ENCODE results near the gene ABHD12B. TPM values are rescaled to one million over a fixed set of nuclear protein-coding genes. Genes with fewer than 3 reads are reported as not detected.

Gene ABHD12B, protein sequence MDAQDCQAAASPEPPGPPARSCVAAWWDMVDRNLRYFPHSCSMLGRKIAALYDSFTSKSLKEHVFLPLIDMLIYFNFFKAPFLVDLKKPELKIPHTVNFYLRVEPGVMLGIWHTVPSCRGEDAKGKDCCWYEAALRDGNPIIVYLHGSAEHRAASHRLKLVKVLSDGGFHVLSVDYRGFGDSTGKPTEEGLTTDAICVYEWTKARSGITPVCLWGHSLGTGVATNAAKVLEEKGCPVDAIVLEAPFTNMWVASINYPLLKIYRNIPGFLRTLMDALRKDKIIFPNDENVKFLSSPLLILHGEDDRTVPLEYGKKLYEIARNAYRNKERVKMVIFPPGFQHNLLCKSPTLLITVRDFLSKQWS
- not detected for total RNA-seq
- polyA plus RNA-seq: under 1 TPM in 1 of 2 donors, not detected in 1; 0.13 TPM
- long read RNA-seq, donor 1, partial matches to known transcripts: 0 of 3 reads
- long read RNA-seq, donor 1, other reads (novel, unspliced or antisense): 3 of 3 reads
- long read RNA-seq, donor 2, partial matches to known transcripts: 0 of 5 reads
- long read RNA-seq, donor 2, other reads (novel, unspliced or antisense): 5 of 5 reads

- ATAC-seq (ENCODE audit: low FRiP score) (no peak), DNase-seq (no peak)
- peak within 1 kb of the TSS in 1 of 2 donors; percentile 32 for H3K4me3 ChIP-seq (ENCODE audit: low read length in 2 of 2)
- no peaks in the 10 kb centered on the region for H3K36me3 ChIP-seq (ENCODE audit: control insufficient read depth in 1 of 2, insufficient read depth in 2 of 2, low read length in 1 of 2)
- WGBS, 2 donors: 11 to 13% methylated on average over 47 to 63 of the region's 63 CpGs
- H3K4me1 ChIP-seq (ENCODE audit: control insufficient read depth in 1 of 2, insufficient read depth in 2 of 2, low read length in 2 of 2): no peaks in the 10 kb centered on the region
- no peaks in the 10 kb centered on the region for H3K27me3 ChIP-seq (ENCODE audit: control insufficient read depth in 1 of 2, insufficient read depth in 2 of 2, low read length in 1 of 2)
- H3K9me3 ChIP-seq (ENCODE audit: control insufficient read depth, low read length): peaks cover 2% of the 10 kb centered on the region
- H3K27ac ChIP-seq (ENCODE audit: low read depth in 1 of 2, low read length in 2 of 2): no peak within 1 kb of the TSS
- intact Hi-C loops (cut with DNase I): no loop called here
Measured at GRCh38 chr14:50871914-50872732, at the start of gene ABHD12B. TSS of gene ABHD12B (plus strand) at chr14:50872053. CDS start at chr14:50872175, 122 bp downstream.

DNA sequence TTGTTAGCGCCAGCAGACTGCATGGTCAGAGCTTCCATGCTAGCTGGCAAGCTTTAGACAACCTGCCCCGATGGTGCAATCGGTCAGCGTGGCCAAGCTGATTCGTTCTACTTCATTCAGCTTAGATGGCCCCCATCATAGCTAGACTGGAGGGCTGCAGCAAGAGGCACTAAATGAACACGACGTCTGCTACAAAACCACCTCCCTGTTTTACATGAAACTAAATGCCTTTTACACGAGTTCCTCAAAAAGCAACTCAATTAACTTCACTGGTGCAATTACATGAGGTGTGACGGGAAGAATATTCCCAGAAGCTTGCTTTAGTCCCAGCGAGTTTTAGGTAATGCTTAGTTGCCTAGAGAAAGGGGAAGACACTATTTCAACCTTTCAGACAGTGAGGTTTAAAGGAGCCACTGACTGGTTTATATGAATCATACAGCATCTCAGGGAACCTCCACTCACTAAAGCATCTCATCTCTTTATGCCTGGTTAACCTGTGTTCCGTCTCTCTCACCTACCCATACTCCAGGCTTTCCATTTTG is 49.3 kb upstream of the ABHD12B start:
- H3K36me3 ChIP-seq (ENCODE audit: control insufficient read depth in 1 of 2, insufficient read depth in 2 of 2, low read length in 1 of 2): peaks cover 0 to 1% of the 10 kb centered on the region in 2 donors
- H3K4me3 ChIP-seq (ENCODE audit: low read length in 2 of 2): no peak overlapping the region
- DNase-seq (no peak), ATAC-seq (ENCODE audit: low FRiP score) (no peak)
- no peaks in the 10 kb centered on the region for H3K27me3 ChIP-seq (ENCODE audit: control insufficient read depth in 1 of 2, insufficient read depth in 2 of 2, low read length in 1 of 2)
- WGBS, 2 donors: 72 to 74% methylated on average over 11 of the region's 11 CpGs
- no peak overlapping the region for H3K27ac ChIP-seq (ENCODE audit: low read depth in 1 of 2, low read length in 2 of 2)
- intact Hi-C loops (cut with DNase I): no loop called here
- H3K4me1 ChIP-seq (ENCODE audit: control insufficient read depth in 1 of 2, insufficient read depth in 2 of 2, low read length in 2 of 2): peaks cover 3 to 10% of the 10 kb centered on the region in 2 donors
- no peaks in the 10 kb centered on the region for H3K9me3 ChIP-seq (ENCODE audit: control insufficient read depth, low read length)

DNA sequence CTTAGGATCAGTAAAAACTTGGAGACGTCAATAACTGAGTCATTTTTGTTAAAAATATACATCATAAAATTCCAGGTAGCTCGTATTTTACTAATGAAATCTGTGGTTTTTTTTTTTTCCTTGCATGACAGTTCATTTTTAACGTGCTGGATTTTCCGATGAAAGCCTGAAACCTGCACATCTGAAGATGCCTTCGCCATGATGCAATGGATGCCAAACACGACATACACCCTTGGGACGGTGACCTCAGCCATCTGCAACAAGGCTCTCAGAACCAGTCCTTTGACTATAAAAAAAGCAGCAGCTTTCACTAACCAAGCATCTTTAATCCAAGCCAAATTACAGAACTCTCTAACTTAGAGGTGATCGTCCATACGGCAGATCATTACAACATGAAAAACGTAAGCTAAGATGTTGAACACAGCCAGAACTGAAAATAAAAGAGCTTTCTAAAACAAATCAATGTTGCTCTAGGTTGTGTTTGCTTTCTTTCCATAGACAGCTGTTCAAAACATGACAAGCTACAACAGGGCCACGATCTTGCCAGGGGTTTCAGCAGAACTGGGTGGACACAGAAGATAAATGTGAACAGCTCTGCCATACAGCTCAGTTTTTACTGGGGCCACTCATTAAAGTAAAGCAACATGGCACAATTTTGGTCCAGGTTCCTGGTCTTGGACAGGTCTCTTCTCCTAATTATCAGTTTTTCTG is 48.6 kb upstream of the ABHD12B start:
- intact Hi-C loops (cut with DNase I): no loop called here
- DNase-seq (no peak), ATAC-seq (ENCODE audit: low FRiP score) (no peak)
- WGBS, 2 donors: 6 to 9% methylated on average over 11 of the region's 11 CpGs
- Histone ChIP-seq H3K4me1 (ENCODE audit: control insufficient read depth in 1 of 2, insufficient read depth in 2 of 2, low read length in 2 of 2) (peaks cover 3 to 10% of the 10 kb centered on the region in 2 donors), H3K27ac (ENCODE audit: low read depth in 1 of 2, low read length in 2 of 2) (no peak overlapping the region), H3K27me3 (ENCODE audit: control insufficient read depth in 1 of 2, insufficient read depth in 2 of 2, low read length in 1 of 2) (no peaks in the 10 kb centered on the region), H3K4me3 (ENCODE audit: low read length in 2 of 2) (no peak overlapping the region), H3K9me3 (ENCODE audit: control insufficient read depth, low read length) (no peaks in the 10 kb centered on the region), H3K36me3 (ENCODE audit: control insufficient read depth in 1 of 2, insufficient read depth in 2 of 2, low read length in 1 of 2) (peaks cover 0 to 1% of the 10 kb centered on the region in 2 donors)

DNA sequence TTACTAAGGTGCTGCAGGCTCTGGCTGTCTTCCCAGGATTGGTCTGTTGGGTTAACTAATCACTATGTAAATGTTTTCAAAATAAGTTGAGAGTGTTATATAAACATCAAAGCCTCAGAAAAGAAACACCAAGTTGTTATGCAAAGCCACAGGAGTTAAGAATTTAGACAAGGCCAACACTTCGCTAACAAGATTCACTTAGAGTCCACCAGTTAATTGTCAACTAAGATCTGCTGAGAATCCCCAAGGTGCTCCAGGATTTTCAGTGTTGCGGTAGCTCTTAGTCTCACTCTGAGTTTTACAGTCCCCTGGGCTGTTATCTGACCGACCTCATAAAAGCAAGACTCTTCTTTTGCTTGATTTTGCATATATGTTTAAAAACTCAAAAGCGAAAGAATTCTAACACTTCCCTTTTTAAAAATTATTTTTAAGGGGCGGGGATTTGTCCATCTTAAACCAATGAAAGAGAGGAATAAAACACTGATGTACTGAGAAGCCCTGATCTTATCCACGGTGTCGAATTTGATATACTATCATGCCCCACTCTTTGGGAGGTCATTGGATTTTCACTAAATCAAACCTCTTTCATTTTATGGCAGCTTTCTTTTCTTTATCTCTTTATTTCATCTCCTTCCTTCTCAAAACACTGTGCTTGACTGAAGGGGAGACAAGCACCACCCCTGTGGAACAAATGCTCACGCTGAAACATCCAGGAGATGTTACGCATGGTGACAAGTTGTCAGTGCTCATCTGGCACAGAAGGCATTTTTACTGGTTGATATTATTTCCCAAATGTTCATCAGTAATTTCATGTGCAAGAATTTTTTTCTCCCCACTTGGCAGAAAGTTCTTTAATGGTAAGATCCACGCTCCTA is 47.9 kb upstream of the ABHD12B start:
- peaks cover 3 to 10% of the 10 kb centered on the region in 2 donors for H3K4me1 ChIP-seq (ENCODE audit: control insufficient read depth in 1 of 2, insufficient read depth in 2 of 2, low read length in 2 of 2)
- ATAC-seq (ENCODE audit: low FRiP score) (no peak), DNase-seq (no peak)
- peaks cover 0 to 1% of the 10 kb centered on the region in 2 donors for H3K36me3 ChIP-seq (ENCODE audit: control insufficient read depth in 1 of 2, insufficient read depth in 2 of 2, low read length in 1 of 2)
- no peaks in the 10 kb centered on the region for H3K9me3 ChIP-seq (ENCODE audit: control insufficient read depth, low read length)
- intact Hi-C loops (cut with DNase I): no loop called here
- 78 to 81% methylated on average over 10 of the region's 10 CpGs for WGBS, 2 donors
- H3K27me3 ChIP-seq (ENCODE audit: control insufficient read depth in 1 of 2, insufficient read depth in 2 of 2, low read length in 1 of 2): no peaks in the 10 kb centered on the region
- H3K27ac ChIP-seq (ENCODE audit: low read depth in 1 of 2, low read length in 2 of 2): no peak overlapping the region
- no peak overlapping the region for H3K4me3 ChIP-seq (ENCODE audit: low read length in 2 of 2)

DNA sequence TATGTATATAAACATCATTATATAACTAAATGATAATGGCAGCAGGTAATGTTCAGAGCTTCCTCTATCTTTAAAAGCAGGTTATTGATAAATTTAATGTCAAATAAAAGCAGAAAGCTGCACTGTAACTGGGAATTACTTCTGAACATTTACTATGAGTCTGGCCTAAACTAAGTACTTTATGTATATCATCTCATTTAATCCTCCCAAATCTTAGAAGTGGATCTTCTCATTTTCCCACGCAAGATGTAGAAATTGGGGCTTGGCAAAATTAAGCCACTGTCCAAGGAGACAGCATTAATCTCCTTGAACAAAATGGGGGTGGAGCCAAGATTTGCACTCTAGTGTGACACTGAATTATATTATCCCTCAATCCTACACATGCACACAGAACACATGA is 46.5 kb upstream of the ABHD12B start:
- no peaks in the 10 kb centered on the region for H3K27me3 ChIP-seq (ENCODE audit: control insufficient read depth in 1 of 2, insufficient read depth in 2 of 2, low read length in 1 of 2)
- DNase-seq: no peak
- 97 to 100% methylated on average over 1 of the region's 1 CpG for WGBS, 2 donors

DNA sequence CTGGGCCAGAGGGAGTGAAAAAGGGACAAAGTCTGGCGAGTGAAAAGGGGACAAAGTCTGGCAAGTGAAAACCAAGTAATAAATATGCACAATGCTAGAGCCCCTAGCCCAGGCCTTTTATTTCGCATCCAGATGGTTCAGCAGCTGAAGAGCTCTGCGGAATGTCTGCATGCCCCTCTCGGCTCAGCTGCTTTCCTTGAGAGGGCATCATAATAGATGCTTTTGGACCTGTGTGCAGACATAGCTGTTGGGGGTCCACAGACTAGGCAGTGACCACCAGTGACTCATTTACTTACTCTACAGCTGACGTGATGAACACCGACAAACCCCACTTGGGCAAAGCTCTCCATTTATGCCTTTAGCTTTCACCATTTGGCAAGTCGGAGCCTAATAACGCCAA is 45.2 kb upstream of the ABHD12B start:
- WGBS, 2 donors: 91 to 96% methylated on average over 8 of the region's 8 CpGs
- intact Hi-C loops (cut with DNase I): no loop called here
- Histone ChIP-seq H3K27ac (ENCODE audit: low read depth in 1 of 2, low read length in 2 of 2) (no peak overlapping the region), H3K4me1 (ENCODE audit: control insufficient read depth in 1 of 2, insufficient read depth in 2 of 2, low read length in 2 of 2) (peaks cover 3 to 10% of the 10 kb centered on the region in 2 donors), H3K36me3 (ENCODE audit: control insufficient read depth in 1 of 2, insufficient read depth in 2 of 2, low read length in 1 of 2) (peaks cover 0 to 1% of the 10 kb centered on the region in 2 donors), H3K4me3 (ENCODE audit: low read length in 2 of 2) (no peak overlapping the region), H3K27me3 (ENCODE audit: control insufficient read depth in 1 of 2, insufficient read depth in 2 of 2, low read length in 1 of 2) (no peaks in the 10 kb centered on the region), H3K9me3 (ENCODE audit: control insufficient read depth, low read length) (no peaks in the 10 kb centered on the region)
- ATAC-seq (ENCODE audit: low FRiP score) (no peak), DNase-seq (no peak)

More for the DNA sequence above, 46.5 kb upstream of the ABHD12B start:
- Histone ChIP-seq H3K9me3 (ENCODE audit: control insufficient read depth, low read length) (no peaks in the 10 kb centered on the region), H3K4me1 (ENCODE audit: control insufficient read depth in 1 of 2, insufficient read depth in 2 of 2, low read length in 2 of 2) (peaks cover 3 to 10% of the 10 kb centered on the region in 2 donors), H3K4me3 (ENCODE audit: low read length in 2 of 2) (no peak overlapping the region), H3K27ac (ENCODE audit: low read depth in 1 of 2, low read length in 2 of 2) (no peak overlapping the region), H3K36me3 (ENCODE audit: control insufficient read depth in 1 of 2, insufficient read depth in 2 of 2, low read length in 1 of 2) (peaks cover 0 to 1% of the 10 kb centered on the region in 2 donors)
- intact Hi-C loops (cut with DNase I): no loop called here
- ATAC-seq (ENCODE audit: low FRiP score): no peak

GRCh38 chr14:50828721-50829488 is 42.9 kb upstream of the ABHD12B start:
- peaks cover 0 to 1% of the 10 kb centered on the region in 2 donors for H3K36me3 ChIP-seq (ENCODE audit: control insufficient read depth in 1 of 2, insufficient read depth in 2 of 2, low read length in 1 of 2)
- no peaks in the 10 kb centered on the region for H3K9me3 ChIP-seq (ENCODE audit: control insufficient read depth, low read length)
- H3K27me3 ChIP-seq (ENCODE audit: control insufficient read depth in 1 of 2, insufficient read depth in 2 of 2, low read length in 1 of 2): no peaks in the 10 kb centered on the region
- DNase-seq (no peak), ATAC-seq (ENCODE audit: low FRiP score) (no peak)
- intact Hi-C loops (cut with DNase I): no loop called here
- no peak overlapping the region for H3K27ac ChIP-seq (ENCODE audit: low read depth in 1 of 2, low read length in 2 of 2)
- 84 to 85% methylated on average over 10 of the region's 10 CpGs for WGBS, 2 donors
- H3K4me3 ChIP-seq (ENCODE audit: low read length in 2 of 2): no peak overlapping the region
- H3K4me1 ChIP-seq (ENCODE audit: control insufficient read depth in 1 of 2, insufficient read depth in 2 of 2, low read length in 2 of 2): peaks cover under 1 to 6% of the 10 kb centered on the region in 2 donors

Data from aorta (tissue), 5 donors.